ENCODE data around the gene PROCA1.

Gene PROCA1

GRCh38 chr17:28729950-28730330, 18.3 kb upstream of the PROCA1 start:
- H3K27ac ChIP-seq (ENCODE audit: low read length), result peak overlapping the region; percentile 100

DNA sequence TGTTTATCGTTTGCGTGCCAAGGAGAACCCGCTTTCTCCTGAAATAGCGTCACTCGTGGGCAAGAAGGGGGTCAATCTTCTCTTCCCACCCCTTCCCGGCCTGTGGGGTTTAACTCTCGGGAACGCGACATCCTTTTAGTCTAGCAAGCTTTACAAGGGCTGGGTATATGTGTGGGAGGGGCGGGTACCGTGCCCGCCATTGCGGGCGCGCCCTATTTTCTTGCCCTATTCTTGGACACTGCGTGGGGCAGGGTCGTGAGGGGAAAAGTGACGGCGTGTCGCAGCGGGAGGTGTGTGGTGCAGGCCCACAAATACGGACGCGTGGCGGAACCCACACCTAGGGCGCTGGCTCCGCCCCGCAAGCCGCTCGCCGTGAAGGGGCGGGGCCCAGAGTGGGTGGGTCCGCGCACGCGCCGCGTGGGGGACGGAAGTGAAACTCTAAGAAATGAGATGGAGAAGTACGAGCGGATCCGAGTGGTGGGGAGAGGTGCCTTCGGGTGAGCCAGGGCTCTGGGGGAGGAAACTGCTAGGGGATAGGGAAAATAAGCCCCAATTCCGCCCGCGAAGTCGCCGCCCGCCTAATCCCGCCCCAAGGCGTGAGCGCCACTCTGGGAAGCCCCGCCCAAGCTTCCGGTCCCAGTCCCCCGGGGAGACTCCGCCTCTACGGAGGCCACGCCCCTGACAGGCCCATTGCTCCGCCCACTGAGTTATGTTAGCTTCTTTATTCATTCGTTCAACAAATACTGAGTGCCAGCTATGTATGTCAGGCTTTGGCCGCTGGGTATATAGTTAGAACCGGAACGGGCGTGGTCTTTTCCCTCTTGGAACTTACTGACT, 16.9 kb upstream of the PROCA1 start, which contains the start of gene NEK8:
Gene NEK8, plus strand, starts transcription at position 425 of the 837 bp plus-strand sequence. Its CDS starts 26 bp downstream, at position 451.
- Histone ChIP-seq H3K27ac (ENCODE audit: low read length) (peak within 1 kb of the TSS; percentile 100), H3K9ac (ENCODE audit: low read length) (peak within 1 kb of the TSS; percentile 100), H3K4me1 (ENCODE audit: low read length) (peaks cover 47% of the 10 kb centered on the region), H3K27me3 (ENCODE audit: low read depth, low read length) (no peaks in the 10 kb centered on the region), H3K4me2 (ENCODE audit: low read length) (peak within 1 kb of the TSS; percentile 100), H4K20me1 (ENCODE audit: insufficient read depth, low read length) (peaks cover 11% of the 10 kb centered on the region), H3K4me3 (ENCODE audit: low read length) (peak within 1 kb of the TSS; percentile 93), H3K79me2 (ENCODE audit: low read length) (peaks cover 27% of the 10 kb centered on the region), H3K36me3 (replicated peaks; ENCODE audit: low read depth, low read length) (peaks cover 14% of the 10 kb centered on the region), H3K9me3 (ENCODE audit: insufficient read depth, low read length) (no peaks in the 10 kb centered on the region), H2AFZ (ENCODE audit: low read depth, low read length) (no peak within 1 kb of the TSS)
- no peak for TF ChIP-seq EZH2phosphoT487 (IDR thresholded peaks at IDR 0.05; ENCODE audit: low read depth)
- TF ChIP-seq, protein P1, sequence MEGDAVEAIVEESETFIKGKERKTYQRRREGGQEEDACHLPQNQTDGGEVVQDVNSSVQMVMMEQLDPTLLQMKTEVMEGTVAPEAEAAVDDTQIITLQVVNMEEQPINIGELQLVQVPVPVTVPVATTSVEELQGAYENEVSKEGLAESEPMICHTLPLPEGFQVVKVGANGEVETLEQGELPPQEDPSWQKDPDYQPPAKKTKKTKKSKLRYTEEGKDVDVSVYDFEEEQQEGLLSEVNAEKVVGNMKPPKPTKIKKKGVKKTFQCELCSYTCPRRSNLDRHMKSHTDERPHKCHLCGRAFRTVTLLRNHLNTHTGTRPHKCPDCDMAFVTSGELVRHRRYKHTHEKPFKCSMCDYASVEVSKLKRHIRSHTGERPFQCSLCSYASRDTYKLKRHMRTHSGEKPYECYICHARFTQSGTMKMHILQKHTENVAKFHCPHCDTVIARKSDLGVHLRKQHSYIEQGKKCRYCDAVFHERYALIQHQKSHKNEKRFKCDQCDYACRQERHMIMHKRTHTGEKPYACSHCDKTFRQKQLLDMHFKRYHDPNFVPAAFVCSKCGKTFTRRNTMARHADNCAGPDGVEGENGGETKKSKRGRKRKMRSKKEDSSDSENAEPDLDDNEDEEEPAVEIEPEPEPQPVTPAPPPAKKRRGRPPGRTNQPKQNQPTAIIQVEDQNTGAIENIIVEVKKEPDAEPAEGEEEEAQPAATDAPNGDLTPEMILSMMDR (IDR thresholded peaks at IDR 0.05; ENCODE audit: low read depth, low read length), result no peak

More at GRCh38 chr17:28729950-28730330, 18.3 kb upstream of the PROCA1 start:
- TF ChIP-seq, protein P1 (IDR thresholded peaks at IDR 0.05; ENCODE audit: low read depth, low read length), result no peak
- no peak for TF ChIP-seq EZH2phosphoT487 (IDR thresholded peaks at IDR 0.05; ENCODE audit: low read depth)
- Histone ChIP-seq H3K27me3 (ENCODE audit: low read depth, low read length) (no peaks in the 10 kb centered on the region), H3K9ac (ENCODE audit: low read length) (no peak overlapping the region), H3K4me2 (ENCODE audit: low read length) (no peak overlapping the region), H3K36me3 (replicated peaks; ENCODE audit: low read depth, low read length) (peaks cover 16% of the 10 kb centered on the region), H2AFZ (ENCODE audit: low read depth, low read length) (no peak overlapping the region), H4K20me1 (ENCODE audit: insufficient read depth, low read length) (no peaks in the 10 kb centered on the region; the same call in 1 of the 2 replicates), H3K4me3 (ENCODE audit: low read length) (no peak overlapping the region; the same call in 1 of the 2 replicates), H3K9me3 (ENCODE audit: insufficient read depth, low read length) (no peaks in the 10 kb centered on the region), H3K79me2 (ENCODE audit: low read length) (peaks cover 14% of the 10 kb centered on the region), H3K4me1 (ENCODE audit: low read length) (peaks cover 49% of the 10 kb centered on the region)

DNA sequence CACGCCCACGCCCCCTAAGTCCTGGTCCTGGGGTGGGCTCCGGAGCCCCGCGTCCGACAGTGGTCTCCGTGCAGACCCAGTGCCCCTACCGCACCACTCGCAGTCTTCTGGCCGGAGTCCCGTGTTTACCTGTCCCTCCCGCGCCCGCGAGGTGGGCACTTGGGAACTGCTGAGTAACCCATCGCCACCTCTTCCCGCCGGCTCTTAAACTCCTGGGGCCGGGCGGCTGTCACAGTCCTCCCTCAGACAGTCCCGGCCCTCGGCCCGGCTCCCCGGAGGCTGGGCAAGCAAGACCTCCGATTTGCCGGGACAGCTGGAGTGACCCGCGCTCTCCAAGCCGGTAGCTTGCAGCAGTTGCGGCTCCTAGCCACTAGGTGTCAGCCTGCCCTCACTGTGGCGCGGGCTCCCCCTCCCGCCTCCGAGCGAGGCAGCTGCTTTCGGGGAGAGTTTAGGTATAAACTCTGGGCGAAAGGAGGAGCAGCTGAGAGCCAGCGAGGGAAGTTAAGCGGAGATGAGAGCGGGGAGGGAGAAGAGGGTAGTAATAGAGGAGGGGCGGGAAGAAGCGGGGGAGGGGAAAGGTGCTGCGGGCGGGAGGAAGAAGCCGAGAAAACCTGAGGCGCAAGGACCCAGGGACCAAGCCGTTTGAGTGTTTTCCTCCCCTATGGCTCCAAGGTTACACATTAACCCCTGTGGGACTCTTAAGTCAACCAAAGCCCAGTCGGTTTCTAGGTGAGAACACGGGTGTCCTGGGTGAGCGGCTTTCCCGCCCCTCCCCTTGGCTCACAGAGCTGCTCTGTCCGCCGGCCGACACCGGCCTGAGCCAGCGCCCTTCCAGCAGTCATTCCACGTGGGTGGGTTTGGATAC, 15.2 kb upstream of the PROCA1 start:
- Histone ChIP-seq H3K27ac (ENCODE audit: low read length) (peak overlapping the region; percentile 100), H3K4me2 (ENCODE audit: low read length) (peak overlapping the region; percentile 93), H3K36me3 (replicated peaks; ENCODE audit: low read depth, low read length) (peaks cover 28% of the 10 kb centered on the region), H4K20me1 (ENCODE audit: insufficient read depth, low read length) (peaks cover 27% of the 10 kb centered on the region), H3K9me3 (ENCODE audit: insufficient read depth, low read length) (no peaks in the 10 kb centered on the region), H3K4me3 (ENCODE audit: low read length) (peak overlapping the region; percentile 93), H3K27me3 (ENCODE audit: low read depth, low read length) (no peaks in the 10 kb centered on the region), H2AFZ (ENCODE audit: low read depth, low read length) (no peak overlapping the region), H3K79me2 (ENCODE audit: low read length) (peaks cover 44% of the 10 kb centered on the region), H3K9ac (ENCODE audit: low read length) (peak overlapping the region; percentile 100), H3K4me1 (ENCODE audit: low read length) (peaks cover 54% of the 10 kb centered on the region)
- TF ChIP-seq EZH2phosphoT487 (IDR thresholded peaks at IDR 0.05; ENCODE audit: low read depth), result no peak
- TF ChIP-seq, protein P1 (IDR thresholded peaks at IDR 0.05; ENCODE audit: low read depth, low read length), result peak; percentile 96

All from OCI-LY3 (cell line).